Activated naive CD8-positive, alpha-beta T cell treated with anti-CD3 and anti-CD28 coated beads, Interleukin-2, amount 50 U/mL, for 16 hours (primary cell): Measurements from ENCODE around the gene FXR1.
"Not testable (repeated sequence)": the region's sequence is repeated elsewhere in the genome, so short reads cannot be mapped to it uniquely, and the experiment has no call there.

Experiments used
- DNase-seq: peaks from one replicate; pipeline ENCODE4 v3.0.0-alpha.2; 2020; ENCODE audit warnings: low read depth, low spot score

FXR1 gene

GRCh38 chr3:180934638-180935037 lies 22.2 kb downstream of the FXR1 start:
- no peak for DNase-seq

- DNase-seq: no peak
These were observed 28.4 kb downstream of the FXR1 start for GRCh38 chr3:180940826-180941225.

- DNase-seq: no peak
These were observed 35.4 kb downstream of the FXR1 start for GRCh38 chr3:180947761-180948390.

- no peak for DNase-seq
These were observed 47.2 kb downstream of the FXR1 start for GRCh38 chr3:180959691-180960090.

- DNase-seq: no peak
These were observed 48.6 kb downstream of the FXR1 start for GRCh38 chr3:180961087-180961486.

- DNase-seq: no peak
These were observed 49.1 kb downstream of the FXR1 start for GRCh38 chr3:180961552-180961951.

GRCh38 chr3:180962530-180962929 lies 50.1 kb downstream of the FXR1 start:
- no peak for DNase-seq

GRCh38 chr3:180970931-180971330 lies 58.5 kb downstream of the FXR1 start:
- DNase-seq: no peak

GRCh38 chr3:180973543-180973942 lies 61.1 kb downstream of the FXR1 start:
- no peak for DNase-seq

GRCh38 chr3:180974286-180974685 lies 61.8 kb downstream of the FXR1 start:
- no peak for DNase-seq

GRCh38 chr3:180977498-180977897 lies 65.0 kb downstream of the FXR1 start:
- no peak for DNase-seq

GRCh38 chr3:180979961-180980360 lies 67.5 kb downstream of the FXR1 start:
- no peak for DNase-seq

GRCh38 chr3:180980611-180981010 lies 68.1 kb downstream of the FXR1 start:
- no peak for DNase-seq

GRCh38 chr3:180981912-180982311 lies 69.4 kb downstream of the FXR1 start:
- DNase-seq: no peak

- no peak for DNase-seq
These were observed 70.7 kb downstream of the FXR1 start for GRCh38 chr3:180983136-180983535.

GRCh38 chr3:180986366-180986765 lies 73.9 kb downstream of the FXR1 start:
- not testable (repeated sequence) for DNase-seq

- DNase-seq: no peak
These were observed 74.9 kb downstream of the FXR1 start for GRCh38 chr3:180987344-180987743.

GRCh38 chr3:180989291-180990163 lies 77.1 kb downstream of the FXR1 start, which contains the start of gene DNAJC19:
Gene DNAJC19, minus strand, starts transcription at chr3:180989736. Its CDS starts 134 bp downstream, at chr3:180989602.
- DNase-seq: peak; percentile 72

GRCh38 chr3:180990505-180990904 lies 78.0 kb downstream of the FXR1 start:
- DNase-seq: no peak

GRCh38 chr3:180996415-180996932 lies 84.0 kb downstream of the FXR1 start:
- DNase-seq: no peak

- DNase-seq: not testable (repeated sequence)
These were observed 89.9 kb downstream of the FXR1 start for GRCh38 chr3:181002331-181002730.

- DNase-seq: not testable (repeated sequence)
These were observed 91.0 kb downstream of the FXR1 start for GRCh38 chr3:181003469-181003868.

GRCh38 chr3:181006541-181006940 lies 94.1 kb downstream of the FXR1 start:
- DNase-seq: no peak
